Sigmoid colon (tissue), 4 donors: Measurements from ENCODE around the gene SFXN5.

Experiments used
- EP300 ChIP-seq, 4 donors: sonication (generic); formaldehyde crosslinking; IDR thresholded peaks; one replicate each; pipeline ENCODE4 v1.6.1; 2017; ENCODE audit warnings: antibody characterized with exemption in 4 of 4
- POLR2A ChIP-seq, 2 donors: fragments of 450-650 bp; IDR thresholded peaks; one replicate each; pipeline ENCODE4 v1.6.1; 2016; ENCODE audit warnings: antibody characterized with exemption in 2 of 2, mild to moderate bottlenecking in 2 of 2, moderate library complexity in 2 of 2
- POLR2AphosphoS5 ChIP-seq, 4 donors: sonication (generic); formaldehyde crosslinking; IDR thresholded peaks; one replicate each; pipeline ENCODE4 v1.6.1; 2017; ENCODE audit warnings: antibody characterized with exemption in 4 of 4
- TF ChIP-seq, protein P1 (sequence below), 4 experiments: fragments of 450-650 bp in 3 of 4; fragments of 200-600 bp in 1 of 4; IDR thresholded peaks; one replicate each; pipeline ENCODE4 v1.5.1; 2016 to 2019; ENCODE audit warnings: antibody characterized with exemption in 4 of 4, mild to moderate bottlenecking in 3 of 4, moderate library complexity in 2 of 4

- TF ChIP-seq, protein P1, sequence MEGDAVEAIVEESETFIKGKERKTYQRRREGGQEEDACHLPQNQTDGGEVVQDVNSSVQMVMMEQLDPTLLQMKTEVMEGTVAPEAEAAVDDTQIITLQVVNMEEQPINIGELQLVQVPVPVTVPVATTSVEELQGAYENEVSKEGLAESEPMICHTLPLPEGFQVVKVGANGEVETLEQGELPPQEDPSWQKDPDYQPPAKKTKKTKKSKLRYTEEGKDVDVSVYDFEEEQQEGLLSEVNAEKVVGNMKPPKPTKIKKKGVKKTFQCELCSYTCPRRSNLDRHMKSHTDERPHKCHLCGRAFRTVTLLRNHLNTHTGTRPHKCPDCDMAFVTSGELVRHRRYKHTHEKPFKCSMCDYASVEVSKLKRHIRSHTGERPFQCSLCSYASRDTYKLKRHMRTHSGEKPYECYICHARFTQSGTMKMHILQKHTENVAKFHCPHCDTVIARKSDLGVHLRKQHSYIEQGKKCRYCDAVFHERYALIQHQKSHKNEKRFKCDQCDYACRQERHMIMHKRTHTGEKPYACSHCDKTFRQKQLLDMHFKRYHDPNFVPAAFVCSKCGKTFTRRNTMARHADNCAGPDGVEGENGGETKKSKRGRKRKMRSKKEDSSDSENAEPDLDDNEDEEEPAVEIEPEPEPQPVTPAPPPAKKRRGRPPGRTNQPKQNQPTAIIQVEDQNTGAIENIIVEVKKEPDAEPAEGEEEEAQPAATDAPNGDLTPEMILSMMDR (IDR thresholded peaks at IDR 0.05) = no peak
- TF ChIP-seq POLR2AphosphoS5 (IDR thresholded peaks at IDR 0.05) (no peak), POLR2A (IDR thresholded peaks at IDR 0.05) (no peak), EP300 (IDR thresholded peaks at IDR 0.05) (no peak)
Observed at GRCh38 chr2:72935611-72935957, 135.9 kb downstream of the SFXN5 start.
